GM19351 (cell line): Measurements from ENCODE around the gene USP48.

Source experiments
- ATAC-seq: cut with Tn5 transposase; IDR thresholded peaks from one replicate; pipeline ENCODE4 v1.9.1; 2021; ENCODE audit warnings: mild to moderate bottlenecking, moderate library complexity; ENCODE audit not compliant: unreplicated experiment

Gene USP48

GRCh38 chr1:21752186-21752585 is 30.8 kb downstream of the USP48 start:
- ATAC-seq, result no peak

- ATAC-seq, result no peak
Measured at GRCh38 chr1:21751281-21751680, 31.7 kb downstream of the USP48 start.

- ATAC-seq, result no peak
Measured at GRCh38 chr1:21750841-21751240, 32.1 kb downstream of the USP48 start.

- no peak for ATAC-seq
Measured at GRCh38 chr1:21749859-21750468, 33.0 kb downstream of the USP48 start.

GRCh38 chr1:21749109-21749508 is 33.8 kb downstream of the USP48 start:
- no peak for ATAC-seq

- no peak for ATAC-seq
Measured at GRCh38 chr1:21743476-21743875, 39.5 kb downstream of the USP48 start.

GRCh38 chr1:21742578-21742977 is 40.4 kb downstream of the USP48 start:
- ATAC-seq, result no peak

- ATAC-seq, result no peak
Measured at GRCh38 chr1:21741206-21741605, 41.7 kb downstream of the USP48 start.

GRCh38 chr1:21736876-21737275 is 46.1 kb downstream of the USP48 start:
- ATAC-seq, result no peak

GRCh38 chr1:21736011-21736410 is 46.9 kb downstream of the USP48 start:
- ATAC-seq, result no peak

GRCh38 chr1:21734526-21734925 is 48.4 kb downstream of the USP48 start:
- no peak for ATAC-seq

- no peak for ATAC-seq
Measured at GRCh38 chr1:21732664-21733063, 50.3 kb downstream of the USP48 start.

- no peak for ATAC-seq
Measured at GRCh38 chr1:21725748-21726392, 57.1 kb downstream of the USP48 start.

- ATAC-seq, result no peak
Measured at GRCh38 chr1:21724570-21724969, 58.4 kb downstream of the USP48 start.

- no peak for ATAC-seq
Measured at GRCh38 chr1:21724098-21724497, 58.9 kb downstream of the USP48 start.

GRCh38 chr1:21721295-21721985 is 61.5 kb downstream of the USP48 start:
- ATAC-seq, result no peak

GRCh38 chr1:21716169-21716568 is 66.8 kb downstream of the USP48 start:
- ATAC-seq, result no peak

GRCh38 chr1:21707891-21708290 is 75.1 kb downstream of the USP48 start:
- ATAC-seq, result no peak

GRCh38 chr1:21707086-21707840 is 75.7 kb downstream of the USP48 start:
- ATAC-seq, result no peak

GRCh38 chr1:21706151-21706835 is 76.7 kb downstream of the USP48 start:
- no peak for ATAC-seq
